Testis (tissue), 2 donors: ENCODE data around the gene COL21A1.

ENCODE experiments used
- CTCF ChIP-seq, 3 experiments: fragments of 450-650 bp in 2 of 3; fragments of 200-600 bp in 1 of 3; sonication (generic) in 1 of 3; IDR thresholded peaks; one replicate each; pipeline ENCODE4 v1.5.1; 2016 to 2019; ENCODE audit warnings: antibody characterized with exemption in 3 of 3, mild to moderate bottlenecking in 2 of 3, moderate library complexity in 1 of 3
- POLR2A ChIP-seq: fragments of 450-650 bp; IDR thresholded peaks from one replicate; pipeline ENCODE4 v1.6.1; 2017; ENCODE audit warnings: antibody characterized with exemption, mild to moderate bottlenecking, moderate library complexity

GRCh38 chr6:56268266-56268665 is 20.9 kb upstream of the COL21A1 start:
- TF ChIP-seq CTCF (IDR thresholded peaks at IDR 0.05) = no peak
- no peak for TF ChIP-seq POLR2A
